CD4-positive, CD25-positive, alpha-beta regulatory T cell (primary cell): Measurements from ENCODE around the gene EXT2. TPM values are rescaled to one million over a fixed set of nuclear protein-coding genes. Genes with fewer than 3 reads are reported as not detected.

Source experiments
- ATAC-seq, 2 donors: fragments of 150-1000 bp; cut with Tn5 transposase; one replicate each; pipeline ENCODE4 v1.10.0; 2021; ENCODE audit warnings: low read depth in 2 of 2, moderate number of reproducible peaks in 2 of 2, moderate library complexity in 1 of 2
- DNase-seq, 3 donors: peaks; one replicate each; pipeline versions ENCODE4 v3.0.0 to v3.0.0-alpha.2; 2012 to 2022; ENCODE audit warnings: mixed read lengths in 1 of 3
- H3K27ac ChIP-seq: one replicate; pipeline ENCODE4 v1.7.0; 2013; ENCODE audit warnings: mild to moderate bottlenecking, low read length; ENCODE audit not compliant: insufficient read depth, poor library complexity, severe bottlenecking
- H3K27me3 ChIP-seq: one replicate; pipeline ENCODE4 v1.7.0; 2013; ENCODE audit warnings: low read length; ENCODE audit not compliant: control insufficient read depth, insufficient read depth
- H3K36me3 ChIP-seq: one replicate; pipeline ENCODE4 v1.7.0; 2013; ENCODE audit warnings: mild to moderate bottlenecking, low read length, moderate library complexity; ENCODE audit not compliant: control insufficient read depth, insufficient read depth
- H3K4me1 ChIP-seq: 2 replicates; pipeline ENCODE4 v1.7.0; 2013; ENCODE audit warnings: mild to moderate bottlenecking, low read length; ENCODE audit not compliant: insufficient read depth, control insufficient read depth, poor library complexity, severe bottlenecking
- H3K4me3 ChIP-seq: one replicate; pipeline ENCODE4 v1.7.0; 2013; ENCODE audit warnings: low read depth, mild to moderate bottlenecking, low read length, moderate library complexity
- H3K9me3 ChIP-seq, 2 experiments: 1 replicate in 1 of 2; 2 replicates in 1 of 2; pipeline ENCODE4 v1.7.0; 2013; ENCODE audit warnings: low read length in 2 of 2, mild to moderate bottlenecking in 1 of 2, moderate library complexity in 1 of 2; ENCODE audit not compliant: control insufficient read depth in 2 of 2
- H3K27ac Mint-ChIP-seq, 3 donors: one replicate each; pipeline ENCODE4 v1.8.0; 2020 to 2022; ENCODE audit warnings: mild to moderate bottlenecking in 3 of 3, mixed read lengths in 3 of 3, moderate library complexity in 2 of 3
- H3K27me3 Mint-ChIP-seq: one replicate; pipeline ENCODE4 v1.8.0; 2022; ENCODE audit warnings: mild to moderate bottlenecking, mixed read lengths
- H3K36me3 Mint-ChIP-seq: one replicate; pipeline ENCODE4 v1.8.0; 2020; ENCODE audit warnings: mixed read lengths
- H3K4me1 Mint-ChIP-seq, 4 donors: one replicate each; pipeline ENCODE4 v1.8.0; 2020 to 2022; ENCODE audit warnings: mixed read lengths in 4 of 4, mild to moderate bottlenecking in 1 of 4
- H3K4me3 Mint-ChIP-seq, 4 donors: one replicate each; pipeline ENCODE4 v1.8.0; 2020 to 2022; ENCODE audit warnings: mild to moderate bottlenecking in 4 of 4, mixed read lengths in 4 of 4, moderate library complexity in 3 of 4
- H3K9me3 Mint-ChIP-seq, 7 donors: one replicate each; pipeline ENCODE4 v1.8.0; 2020 to 2022; ENCODE audit warnings: mixed read lengths in 7 of 7, mild to moderate bottlenecking in 3 of 7, moderate library complexity in 2 of 7
- polyA plus RNA-seq, 4 donors: library from polyadenylated mRNA; unstranded; fragments of 300-500 nt; fragmentation: Illumina TruSeq; gene quantifications; one replicate each; pipeline ENCODE4 v1.2.3, GENCODE V29; 2021
- total RNA-seq: library from RNA; stranded (reverse); gene quantifications from one replicate; pipeline ENCODE4 v1.2.3, GENCODE V29; 2022

EXT2 gene
- total and polyA plus RNA-seq, 5 donors from 2014 or later = 25.6 to 42.6 (median 41.4) TPM

DNA sequence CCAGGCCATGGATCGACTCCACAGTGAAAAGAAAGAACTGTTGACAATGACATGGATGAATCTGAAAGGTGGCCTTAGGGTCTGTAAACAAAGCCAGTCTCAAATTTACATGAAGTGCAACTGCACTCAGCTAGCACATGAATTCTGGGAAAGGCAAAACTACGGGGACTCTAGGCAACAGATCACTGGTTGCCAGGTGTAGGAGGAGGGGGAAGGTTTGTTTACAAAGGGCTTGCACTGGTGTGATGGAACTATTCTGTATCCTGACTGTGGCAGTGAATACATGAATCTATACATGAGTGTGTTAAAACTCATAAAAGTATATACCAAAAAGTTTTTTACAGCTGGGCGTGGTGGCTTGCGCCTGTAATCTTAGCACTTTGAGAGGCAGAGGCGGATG, 187.1 kb downstream of the EXT2 start:
- no peaks in the 10 kb centered on the region for H3K27me3 ChIP-seq
- DNase-seq (no peak), ATAC-seq (no peak)
- H3K4me3 Mint-ChIP-seq = no peak overlapping the region
- H3K4me1 Mint-ChIP-seq = peaks cover 0 to 1% (median 0%) of the 10 kb centered on the region in 4 donors
- no peaks in the 10 kb centered on the region for H3K4me1 ChIP-seq
- no peaks in the 10 kb centered on the region for H3K9me3 Mint-ChIP-seq
- no peaks in the 10 kb centered on the region for H3K36me3 ChIP-seq
- no peaks in the 10 kb centered on the region for H3K36me3 Mint-ChIP-seq
- no peaks in the 10 kb centered on the region for H3K27me3 Mint-ChIP-seq
- no peaks in the 10 kb centered on the region for H3K9me3 ChIP-seq
- no peak overlapping the region for H3K4me3 ChIP-seq
- H3K27ac Mint-ChIP-seq = no peak overlapping the region
- H3K27ac ChIP-seq = no peak overlapping the region

DNA sequence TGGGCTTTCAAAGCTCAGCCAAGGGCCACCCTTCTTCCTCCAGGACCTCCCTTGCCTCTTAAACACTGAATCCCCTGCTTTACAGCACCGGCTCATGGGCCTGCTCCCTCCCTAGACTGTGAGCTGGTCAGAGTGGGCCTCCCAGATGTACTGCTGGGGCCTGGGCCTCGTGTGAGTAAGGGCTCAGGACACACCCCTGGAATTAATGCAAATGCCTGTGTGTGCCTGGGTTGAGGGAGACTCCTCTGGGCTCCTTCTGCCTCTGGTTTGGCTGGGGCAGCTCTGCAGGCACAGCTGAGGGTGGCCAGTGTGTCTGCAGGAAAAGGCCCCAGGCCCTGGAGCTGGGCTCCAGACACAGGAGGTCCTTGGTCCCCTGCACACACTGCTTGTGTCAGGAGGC, 190.3 kb downstream of the EXT2 start:
- Histone ChIP-seq H3K9me3 (no peaks in the 10 kb centered on the region), H3K27me3 (no peaks in the 10 kb centered on the region), H3K4me3 (no peak overlapping the region), H3K4me1 (no peaks in the 10 kb centered on the region), H3K27ac (no peak overlapping the region), H3K36me3 (no peaks in the 10 kb centered on the region)
- Mint-ChIP-seq H3K36me3 (no peaks in the 10 kb centered on the region), H3K9me3 (no peaks in the 10 kb centered on the region), H3K27ac (no peak overlapping the region), H3K27me3 (no peaks in the 10 kb centered on the region), H3K4me1 (peaks cover 0 to 1% (median 0%) of the 10 kb centered on the region in 4 donors), H3K4me3 (no peak overlapping the region)
- ATAC-seq = no peak
- no peak for DNase-seq

DNA sequence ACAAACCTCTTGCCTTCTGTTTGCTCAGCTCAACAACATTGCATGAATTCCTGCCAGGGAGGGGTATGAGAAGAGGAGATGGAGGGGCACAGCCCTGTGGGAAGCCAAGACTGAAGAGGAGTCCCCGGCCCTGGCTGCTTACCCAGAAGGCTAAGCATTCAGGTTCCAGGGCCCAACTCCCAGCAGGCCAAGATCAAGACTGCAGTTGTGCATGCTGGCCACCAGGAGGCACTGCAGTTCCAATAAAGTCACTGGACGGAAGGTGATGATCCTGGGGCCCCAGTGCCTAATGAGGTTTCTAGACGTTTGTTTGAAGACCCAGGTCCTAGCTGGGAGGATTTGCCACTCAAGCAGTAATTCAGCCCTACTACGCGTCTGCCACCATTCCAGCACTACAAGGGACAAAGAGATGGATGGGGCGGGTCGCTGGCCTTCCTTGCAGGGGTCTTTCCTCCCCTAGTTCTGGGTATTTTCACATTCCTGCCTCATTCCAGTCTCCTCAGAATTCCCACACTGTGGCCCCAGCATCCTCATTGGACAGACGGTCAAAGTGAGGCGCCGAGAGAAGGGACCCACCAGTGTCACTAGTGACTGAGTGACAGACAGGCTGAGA, 190.9 kb downstream of the EXT2 start:
- H3K27ac Mint-ChIP-seq = no peak overlapping the region
- peak; percentile 57 to 58 for ATAC-seq

GRCh38 chr11:44286911-44287310, 191.4 kb downstream of the EXT2 start:
- Histone ChIP-seq H3K27me3 (no peaks in the 10 kb centered on the region), H3K9me3 (no peaks in the 10 kb centered on the region), H3K4me3 (no peak overlapping the region), H3K27ac (no peak overlapping the region), H3K36me3 (no peaks in the 10 kb centered on the region), H3K4me1 (no peaks in the 10 kb centered on the region)
- H3K4me1 Mint-ChIP-seq = peaks cover 0 to 1% (median 0%) of the 10 kb centered on the region in 4 donors
- no peaks in the 10 kb centered on the region for H3K27me3 Mint-ChIP-seq
- no peak overlapping the region for H3K4me3 Mint-ChIP-seq
- ATAC-seq = no peak
- no peaks in the 10 kb centered on the region for H3K9me3 Mint-ChIP-seq
- H3K27ac Mint-ChIP-seq = no peak overlapping the region
- H3K36me3 Mint-ChIP-seq = no peaks in the 10 kb centered on the region
- no peak for DNase-seq

More for the DNA sequence above, 190.9 kb downstream of the EXT2 start:
- DNase-seq = peak; percentile 27 to 72 (median 37)
- Mint-ChIP-seq H3K9me3 (no peaks in the 10 kb centered on the region), H3K27me3 (no peaks in the 10 kb centered on the region), H3K4me3 (no peak overlapping the region), H3K4me1 (peaks cover 0 to 1% (median 0%) of the 10 kb centered on the region in 4 donors), H3K36me3 (no peaks in the 10 kb centered on the region)
- Histone ChIP-seq H3K27me3 (no peaks in the 10 kb centered on the region), H3K9me3 (no peaks in the 10 kb centered on the region), H3K36me3 (no peaks in the 10 kb centered on the region), H3K4me3 (no peak overlapping the region), H3K27ac (no peak overlapping the region), H3K4me1 (no peaks in the 10 kb centered on the region)

GRCh38 chr11:44288133-44288526, 192.7 kb downstream of the EXT2 start:
- Mint-ChIP-seq H3K36me3 (no peaks in the 10 kb centered on the region), H3K4me1 (peaks cover 0 to 1% (median 0%) of the 10 kb centered on the region in 4 donors), H3K4me3 (no peak overlapping the region), H3K9me3 (no peaks in the 10 kb centered on the region), H3K27me3 (peaks cover 4% of the 10 kb centered on the region), H3K27ac (no peak overlapping the region)
- H3K9me3 ChIP-seq = no peaks in the 10 kb centered on the region
- H3K27me3 ChIP-seq = no peaks in the 10 kb centered on the region
- H3K36me3 ChIP-seq = no peaks in the 10 kb centered on the region
- H3K4me1 ChIP-seq = no peaks in the 10 kb centered on the region
- H3K4me3 ChIP-seq = no peak overlapping the region
- ATAC-seq (no peak), DNase-seq (no peak)
- H3K27ac ChIP-seq = no peak overlapping the region

DNA sequence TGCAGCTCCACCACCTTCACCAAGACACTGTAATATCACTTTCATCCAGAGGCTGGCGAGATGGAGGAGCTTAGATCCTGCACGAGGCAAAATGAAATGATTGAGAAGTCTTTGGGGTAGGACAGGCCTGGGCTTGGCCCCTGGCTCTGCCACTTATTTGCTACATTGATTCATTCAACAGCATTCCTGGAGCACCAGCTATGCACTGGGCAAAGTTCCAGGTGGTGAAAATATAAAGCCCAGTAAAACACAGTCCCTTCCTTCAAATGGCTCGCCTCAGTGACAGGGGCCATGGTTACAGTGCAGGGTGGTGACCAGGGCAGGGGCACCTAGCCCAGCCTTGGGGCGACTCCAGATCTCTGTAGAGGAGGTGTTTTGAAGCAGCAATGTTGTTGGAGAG, 194.7 kb downstream of the EXT2 start:
- ATAC-seq (no peak), DNase-seq (no peak)
- no peaks in the 10 kb centered on the region for H3K4me1 ChIP-seq
- Mint-ChIP-seq H3K36me3 (no peaks in the 10 kb centered on the region), H3K27ac (no peak overlapping the region), H3K9me3 (no peaks in the 10 kb centered on the region), H3K4me3 (no peak overlapping the region), H3K4me1 (peaks cover 0 to 1% (median 0%) of the 10 kb centered on the region in 4 donors), H3K27me3 (peaks cover 12% of the 10 kb centered on the region)
- no peak overlapping the region for H3K4me3 ChIP-seq
- no peaks in the 10 kb centered on the region for H3K9me3 ChIP-seq
- H3K36me3 ChIP-seq = no peaks in the 10 kb centered on the region
- no peak overlapping the region for H3K27ac ChIP-seq
- H3K27me3 ChIP-seq = no peaks in the 10 kb centered on the region

Other genes starting within 250 kb of the EXT2 start
- gene ALKBH3, start 214.8 kb upstream of the EXT2 start, total RNA-seq = 17.4 TPM
- gene ALKBH3, start 214.8 kb upstream of the EXT2 start, polyA plus RNA-seq = 10 to 100 TPM; 28.6 to 49.7 (median 41.1) TPM
- 0.39 TPM for gene C11orf96, start 153.0 kb upstream of the EXT2 start, total RNA-seq
- not detected for gene C11orf96, start 153.0 kb upstream of the EXT2 start, polyA plus RNA-seq
- gene ACCSL, start 47.7 kb upstream of the EXT2 start, total RNA-seq = not detected
- not detected for gene ACCSL, start 47.7 kb upstream of the EXT2 start, polyA plus RNA-seq
- gene ACCS, start 29.4 kb upstream of the EXT2 start, total RNA-seq = 77.9 TPM
- gene ACCS, start 29.4 kb upstream of the EXT2 start, polyA plus RNA-seq = 1 to 10 TPM; 1.3 to 6.9 (median 1.7) TPM
- gene ALX4, start 214.5 kb downstream of the EXT2 start, total RNA-seq = not detected
- gene ALX4, start 214.5 kb downstream of the EXT2 start, polyA plus RNA-seq = not detected